ENCODE data around the gene CADPS2.

Gene CADPS2

GRCh38 chr7:122889116-122889515 lies 2.9 kb upstream of the CADPS2 start:
- no peaks in the 10 kb centered on the region for H3K9me2 ChIP-seq (replicated peaks; ENCODE audit: insufficient read depth, low read length)

DNA sequence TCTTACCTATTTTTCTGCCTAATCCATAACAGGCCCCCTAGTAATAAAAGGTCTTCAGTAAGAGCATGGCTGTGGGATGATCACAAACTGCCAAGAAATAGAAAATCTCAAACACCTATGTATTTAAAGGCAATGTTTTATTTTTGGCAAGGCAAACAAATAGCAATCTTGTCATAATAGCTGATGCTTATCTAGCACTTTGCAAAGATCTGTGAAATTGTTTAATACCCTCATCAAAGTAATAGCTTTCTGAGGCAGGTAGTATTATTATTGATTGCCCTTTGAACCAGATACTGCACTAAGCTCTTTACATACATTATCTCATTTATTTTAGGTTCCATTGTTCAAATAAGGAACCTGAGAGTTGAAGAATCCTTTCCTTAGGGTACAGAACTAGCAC lies 1.6 kb upstream of the CADPS2 start:
- H3K9me3 ChIP-seq (ENCODE audit: insufficient read depth, low read length) = no peaks in the 10 kb centered on the region
- no peaks in the 10 kb centered on the region for H3F3A ChIP-seq (ENCODE audit: insufficient read depth)
- H3K9ac ChIP-seq (ENCODE audit: low read length) = no peak overlapping the region
- no peak overlapping the region for H2AFZ ChIP-seq (ENCODE audit: low read depth, low read length, severe bottlenecking)
- no peak overlapping the region for H3K4me2 ChIP-seq (ENCODE audit: low read depth, low read length, poor library complexity, severe bottlenecking)
- no peaks in the 10 kb centered on the region for H3K9me2 ChIP-seq (replicated peaks; ENCODE audit: insufficient read depth, low read length)
- H3K36me3 ChIP-seq (ENCODE audit: low read length) = no peaks in the 10 kb centered on the region
- no peak overlapping the region for H3K27ac ChIP-seq (ENCODE audit: low read depth, low read length)
- TF ChIP-seq, protein P1, sequence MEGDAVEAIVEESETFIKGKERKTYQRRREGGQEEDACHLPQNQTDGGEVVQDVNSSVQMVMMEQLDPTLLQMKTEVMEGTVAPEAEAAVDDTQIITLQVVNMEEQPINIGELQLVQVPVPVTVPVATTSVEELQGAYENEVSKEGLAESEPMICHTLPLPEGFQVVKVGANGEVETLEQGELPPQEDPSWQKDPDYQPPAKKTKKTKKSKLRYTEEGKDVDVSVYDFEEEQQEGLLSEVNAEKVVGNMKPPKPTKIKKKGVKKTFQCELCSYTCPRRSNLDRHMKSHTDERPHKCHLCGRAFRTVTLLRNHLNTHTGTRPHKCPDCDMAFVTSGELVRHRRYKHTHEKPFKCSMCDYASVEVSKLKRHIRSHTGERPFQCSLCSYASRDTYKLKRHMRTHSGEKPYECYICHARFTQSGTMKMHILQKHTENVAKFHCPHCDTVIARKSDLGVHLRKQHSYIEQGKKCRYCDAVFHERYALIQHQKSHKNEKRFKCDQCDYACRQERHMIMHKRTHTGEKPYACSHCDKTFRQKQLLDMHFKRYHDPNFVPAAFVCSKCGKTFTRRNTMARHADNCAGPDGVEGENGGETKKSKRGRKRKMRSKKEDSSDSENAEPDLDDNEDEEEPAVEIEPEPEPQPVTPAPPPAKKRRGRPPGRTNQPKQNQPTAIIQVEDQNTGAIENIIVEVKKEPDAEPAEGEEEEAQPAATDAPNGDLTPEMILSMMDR (IDR thresholded peaks at IDR 0.05; ENCODE audit: insufficient read depth, low read length, poor library complexity, severe bottlenecking) = no peak
- TF ChIP-seq EZH2phosphoT487 (conservative IDR thresholded peaks at IDR 0.05; ENCODE audit: low read length) = no peak
- H3K79me2 ChIP-seq (ENCODE audit: insufficient read depth, low read length) = no peaks in the 10 kb centered on the region
- no peaks in the 10 kb centered on the region for H4K20me1 ChIP-seq (ENCODE audit: low read depth, low read length)
- no peaks in the 10 kb centered on the region for H3K27me3 ChIP-seq (ENCODE audit: low read length)
- no peak overlapping the region for H3K4me3 ChIP-seq (ENCODE audit: insufficient read depth, low read length, poor library complexity, severe bottlenecking)

More at GRCh38 chr7:122889116-122889515, 2.9 kb upstream of the CADPS2 start:
- Histone ChIP-seq H3K27ac (ENCODE audit: low read depth, low read length) (no peak overlapping the region), H3K4me3 (ENCODE audit: insufficient read depth, low read length, poor library complexity, severe bottlenecking) (no peak overlapping the region), H3K9ac (ENCODE audit: low read length) (no peak overlapping the region), H3F3A (ENCODE audit: insufficient read depth) (no peaks in the 10 kb centered on the region), H4K20me1 (ENCODE audit: low read depth, low read length) (no peaks in the 10 kb centered on the region), H3K9me3 (ENCODE audit: insufficient read depth, low read length) (no peaks in the 10 kb centered on the region), H3K36me3 (ENCODE audit: low read length) (no peaks in the 10 kb centered on the region), H2AFZ (ENCODE audit: low read depth, low read length, severe bottlenecking) (no peak overlapping the region), H3K27me3 (ENCODE audit: low read length) (no peaks in the 10 kb centered on the region), H3K79me2 (ENCODE audit: insufficient read depth, low read length) (no peaks in the 10 kb centered on the region), H3K4me2 (ENCODE audit: low read depth, low read length, poor library complexity, severe bottlenecking) (no peak overlapping the region)
- no peak for TF ChIP-seq EZH2phosphoT487 (conservative IDR thresholded peaks at IDR 0.05; ENCODE audit: low read length)
- TF ChIP-seq, protein P1 (IDR thresholded peaks at IDR 0.05; ENCODE audit: insufficient read depth, low read length, poor library complexity, severe bottlenecking) = no peak

GRCh38 chr7:122887198-122887597 lies 938 bp upstream of the CADPS2 start:
- Histone ChIP-seq H3K79me2 (ENCODE audit: insufficient read depth, low read length) (no peaks in the 10 kb centered on the region), H3K36me3 (ENCODE audit: low read length) (no peaks in the 10 kb centered on the region), H3F3A (ENCODE audit: insufficient read depth) (no peaks in the 10 kb centered on the region), H3K9ac (ENCODE audit: low read length) (no peak overlapping the region), H3K4me3 (ENCODE audit: insufficient read depth, low read length, poor library complexity, severe bottlenecking) (no peak overlapping the region), H3K4me2 (ENCODE audit: low read depth, low read length, poor library complexity, severe bottlenecking) (no peak overlapping the region), H3K27me3 (ENCODE audit: low read length) (no peaks in the 10 kb centered on the region), H3K9me3 (ENCODE audit: insufficient read depth, low read length) (no peaks in the 10 kb centered on the region), H3K27ac (ENCODE audit: low read depth, low read length) (no peak overlapping the region), H3K9me2 (replicated peaks; ENCODE audit: insufficient read depth, low read length) (no peaks in the 10 kb centered on the region), H4K20me1 (ENCODE audit: low read depth, low read length) (no peaks in the 10 kb centered on the region), H2AFZ (ENCODE audit: low read depth, low read length, severe bottlenecking) (no peak overlapping the region)
- TF ChIP-seq, protein P1 (IDR thresholded peaks at IDR 0.05; ENCODE audit: insufficient read depth, low read length, poor library complexity, severe bottlenecking) = no peak
- no peak for TF ChIP-seq EZH2phosphoT487 (conservative IDR thresholded peaks at IDR 0.05; ENCODE audit: low read length)
